HG02970 (cell line): ENCODE data around the gene NPPC.
"Not testable (repeated sequence)": the region's sequence is repeated elsewhere in the genome, so short reads cannot be mapped to it uniquely, and the experiment has no call there.

Experiments used
- ATAC-seq: cut with Tn5 transposase; IDR thresholded peaks from one replicate; pipeline ENCODE4 v1.9.1; 2021; ENCODE audit warnings: mild to moderate bottlenecking, moderate library complexity, moderate number of reproducible peaks; ENCODE audit not compliant: unreplicated experiment, low FRiP score

The NPPC gene

GRCh38 chr2:231922311-231923009 is 3.7 kb downstream of the NPPC start:
- ATAC-seq = no peak

- ATAC-seq = no peak
Measured at GRCh38 chr2:231920795-231921194, 5.4 kb downstream of the NPPC start.

- ATAC-seq = no peak
Measured at GRCh38 chr2:231920366-231920765, 5.8 kb downstream of the NPPC start.

GRCh38 chr2:231919341-231920035 is 6.7 kb downstream of the NPPC start:
- no peak for ATAC-seq

GRCh38 chr2:231918501-231919330 is 7.5 kb downstream of the NPPC start:
- ATAC-seq = no peak

- ATAC-seq = no peak
Measured at GRCh38 chr2:231917280-231918066, 8.7 kb downstream of the NPPC start.

GRCh38 chr2:231914077-231914690 is 12.0 kb downstream of the NPPC start:
- ATAC-seq = no peak

- no peak for ATAC-seq
Measured at GRCh38 chr2:231911381-231911780, 14.8 kb downstream of the NPPC start.

- ATAC-seq = no peak
Measured at GRCh38 chr2:231910771-231911170, 15.4 kb downstream of the NPPC start.

- ATAC-seq = not testable (repeated sequence)
Measured at GRCh38 chr2:231910161-231910560, 16.0 kb downstream of the NPPC start.

GRCh38 chr2:231909631-231910030 is 16.6 kb downstream of the NPPC start:
- no peak for ATAC-seq

- ATAC-seq = no peak
Measured at GRCh38 chr2:231908584-231908983, 17.6 kb downstream of the NPPC start.

- no peak for ATAC-seq
Measured at GRCh38 chr2:231907765-231908164, 18.4 kb downstream of the NPPC start.

- ATAC-seq = no peak
Measured at GRCh38 chr2:231905026-231905425, 21.2 kb downstream of the NPPC start.

GRCh38 chr2:231904161-231904611 is 22.0 kb downstream of the NPPC start:
- ATAC-seq = no peak

GRCh38 chr2:231902598-231902997 is 23.6 kb downstream of the NPPC start:
- no peak for ATAC-seq

GRCh38 chr2:231900972-231901371 is 25.2 kb downstream of the NPPC start:
- ATAC-seq = no peak

- ATAC-seq = no peak
Measured at GRCh38 chr2:231900486-231900942, 25.7 kb downstream of the NPPC start.

- no peak for ATAC-seq
Measured at GRCh38 chr2:231894566-231895380, 31.4 kb downstream of the NPPC start.
